Neural progenitor cell (in vitro differentiated cells): Measurements from ENCODE around the gene ACAA1. TPM values are rescaled to one million over a fixed set of nuclear protein-coding genes. Genes with fewer than 3 reads are reported as not detected.
A peak's percentile ranks its signal among the peaks of the same experiment; 100 is the strongest.

Experiments used
- DNase-seq: peaks from one replicate; pipeline ENCODE4 v3.0.0-alpha.2; 2016; ENCODE audit warnings: low spot score
- H2AFZ ChIP-seq: fragments of 200-600 bp; sonication (generic); replicated peaks from 2 replicates; pipeline ENCODE4 v1.6.1; 2016; ENCODE audit warnings: antibody characterized with exemption
- H3F3A ChIP-seq: fragments of 200-600 bp; sonication (generic); 2 replicates; pipeline ENCODE4 v1.6.1; 2016; ENCODE audit warnings: antibody characterized with exemption, low read depth
- H3K27ac ChIP-seq: fragments of 200-600 bp; sonication (generic); 2 replicates; pipeline ENCODE4 v1.5.1; 2016; ENCODE audit warnings: mild to moderate bottlenecking
- H3K27me3 ChIP-seq: fragments of 200-600 bp; sonication (generic); 2 replicates; pipeline ENCODE4 v1.6.1; 2016; ENCODE audit warnings: mild to moderate bottlenecking, moderate library complexity
- H3K36me3 ChIP-seq: fragments of 200-600 bp; sonication (generic); 2 replicates; pipeline ENCODE4 v1.5.1; 2016
- H3K4me1 ChIP-seq: fragments of 200-600 bp; sonication (generic); 2 replicates; pipeline ENCODE4 v1.6.1; 2016; ENCODE audit warnings: mixed run types
- H3K4me2 ChIP-seq: fragments of 200-600 bp; sonication (generic); 2 replicates; pipeline ENCODE4 v1.6.1; 2016
- H3K4me3 ChIP-seq: fragments of 200-600 bp; sonication (generic); 2 replicates; pipeline ENCODE4 v1.5.1; 2016
- H3K79me2 ChIP-seq: fragments of 200-600 bp; sonication (generic); 2 replicates; pipeline ENCODE4 v1.6.1; 2016; ENCODE audit warnings: low read depth
- H3K9ac ChIP-seq: fragments of 200-600 bp; sonication (generic); 2 replicates; pipeline ENCODE4 v1.6.1; 2016
- H3K9me3 ChIP-seq: fragments of 200-600 bp; sonication (generic); 2 replicates; pipeline ENCODE4 v1.5.1; 2016; ENCODE audit warnings: low read depth
- H4K20me1 ChIP-seq: fragments of 200-600 bp; sonication (generic); 2 replicates; pipeline ENCODE4 v1.6.1; 2016; ENCODE audit warnings: low read depth
- H3K27ac Mint-ChIP-seq: 3 replicates; pipeline ENCODE4 v1.8.0; 2021; ENCODE audit warnings: mixed read lengths
- H3K27me3 Mint-ChIP-seq: 2 replicates; pipeline ENCODE4 v1.8.0; 2022; ENCODE audit warnings: low read depth, mild to moderate bottlenecking, inconsistent platforms, moderate library complexity, mixed read lengths; ENCODE audit not compliant: insufficient read depth
- H3K36me3 Mint-ChIP-seq: 3 replicates; pipeline ENCODE4 v1.8.0; 2021; ENCODE audit warnings: mixed read lengths
- H3K4me1 Mint-ChIP-seq: 3 replicates; pipeline ENCODE4 v1.8.0; 2021; ENCODE audit warnings: mixed read lengths
- H3K4me3 Mint-ChIP-seq: 3 replicates; pipeline ENCODE4 v1.8.0; 2021; ENCODE audit warnings: mild to moderate bottlenecking, moderate library complexity, mixed read lengths
- H3K9me3 Mint-ChIP-seq: 3 replicates; pipeline ENCODE4 v1.8.0; 2020; ENCODE audit warnings: mixed read lengths
- EZH2 ChIP-seq: fragments of 200-600 bp; sonication (generic); IDR thresholded peaks from 2 replicates; pipeline ENCODE4 v1.6.1; 2017; ENCODE audit warnings: antibody characterized with exemption, mild to moderate bottlenecking, moderate library complexity
- EZH2phosphoT487 ChIP-seq: fragments of 200-600 bp; sonication (generic); IDR thresholded peaks from 2 replicates; pipeline ENCODE4 v1.6.1; 2017; ENCODE audit warnings: antibody characterized with exemption
- total RNA-seq: library from RNA; depleted of rRNA; stranded (reverse); fragments of >200 nt; gene quantifications from 2 replicates; pipeline ENCODE4 v1.2.3, GENCODE V29; 2015; ENCODE audit warnings: low replicate concordance
- TF ChIP-seq, protein P1 (sequence below): fragments of 200-600 bp; sonication (generic); IDR thresholded peaks from 2 replicates; pipeline ENCODE4 v1.5.1; 2017; ENCODE audit warnings: antibody characterized with exemption, mild to moderate bottlenecking

ACAA1 gene
- total RNA-seq, 1 donor from 2014 or later, result 3.3 TPM

DNA sequence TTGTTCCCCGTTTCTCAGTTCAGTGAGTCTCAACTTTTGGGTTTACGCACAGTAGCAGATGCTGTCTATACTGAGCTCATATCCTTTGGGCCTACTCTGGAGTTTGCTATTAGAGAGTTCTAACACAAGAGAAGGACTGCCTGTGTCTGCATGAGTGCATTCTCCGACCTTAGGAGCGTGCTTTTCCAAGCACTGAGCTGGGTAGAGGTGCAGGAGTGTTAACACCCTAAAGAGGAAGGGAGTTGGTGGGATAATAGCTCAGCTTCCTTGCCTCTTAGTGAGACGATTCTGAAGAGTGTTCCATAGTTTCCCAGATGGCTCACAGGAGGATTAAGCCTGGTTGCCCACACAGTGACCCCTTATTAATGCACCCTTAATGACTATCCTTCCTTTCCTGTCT, 21.5 kb upstream of the ACAA1 start:
- peaks cover 43% of the 10 kb centered on the region for H3F3A ChIP-seq
- no peaks in the 10 kb centered on the region for H3K36me3 Mint-ChIP-seq
- no peak overlapping the region for H3K9ac ChIP-seq
- no peaks in the 10 kb centered on the region for H3K9me3 ChIP-seq
- no peaks in the 10 kb centered on the region for H3K4me1 Mint-ChIP-seq
- no peak overlapping the region for H3K4me2 ChIP-seq
- H3K4me3 ChIP-seq, result no peak overlapping the region
- H4K20me1 ChIP-seq, result no peaks in the 10 kb centered on the region
- H3K4me3 Mint-ChIP-seq, result no peak overlapping the region
- H3K27me3 Mint-ChIP-seq, result peaks cover 3% of the 10 kb centered on the region
- H2AFZ ChIP-seq, result peak overlapping the region; percentile 13
- TF ChIP-seq, protein P1, sequence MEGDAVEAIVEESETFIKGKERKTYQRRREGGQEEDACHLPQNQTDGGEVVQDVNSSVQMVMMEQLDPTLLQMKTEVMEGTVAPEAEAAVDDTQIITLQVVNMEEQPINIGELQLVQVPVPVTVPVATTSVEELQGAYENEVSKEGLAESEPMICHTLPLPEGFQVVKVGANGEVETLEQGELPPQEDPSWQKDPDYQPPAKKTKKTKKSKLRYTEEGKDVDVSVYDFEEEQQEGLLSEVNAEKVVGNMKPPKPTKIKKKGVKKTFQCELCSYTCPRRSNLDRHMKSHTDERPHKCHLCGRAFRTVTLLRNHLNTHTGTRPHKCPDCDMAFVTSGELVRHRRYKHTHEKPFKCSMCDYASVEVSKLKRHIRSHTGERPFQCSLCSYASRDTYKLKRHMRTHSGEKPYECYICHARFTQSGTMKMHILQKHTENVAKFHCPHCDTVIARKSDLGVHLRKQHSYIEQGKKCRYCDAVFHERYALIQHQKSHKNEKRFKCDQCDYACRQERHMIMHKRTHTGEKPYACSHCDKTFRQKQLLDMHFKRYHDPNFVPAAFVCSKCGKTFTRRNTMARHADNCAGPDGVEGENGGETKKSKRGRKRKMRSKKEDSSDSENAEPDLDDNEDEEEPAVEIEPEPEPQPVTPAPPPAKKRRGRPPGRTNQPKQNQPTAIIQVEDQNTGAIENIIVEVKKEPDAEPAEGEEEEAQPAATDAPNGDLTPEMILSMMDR, result no peak
- TF ChIP-seq EZH2, result no peak
- TF ChIP-seq EZH2phosphoT487, result no peak
- no peak for DNase-seq
- H3K4me1 ChIP-seq, result peaks cover 8% of the 10 kb centered on the region
- H3K27ac Mint-ChIP-seq, result no peak overlapping the region
- no peaks in the 10 kb centered on the region for H3K79me2 ChIP-seq
- H3K9me3 Mint-ChIP-seq, result no peaks in the 10 kb centered on the region
- no peaks in the 10 kb centered on the region for H3K27me3 ChIP-seq
- no peak overlapping the region for H3K27ac ChIP-seq
- no peaks in the 10 kb centered on the region for H3K36me3 ChIP-seq

GRCh38 chr3:38157595-38157994, 20.7 kb upstream of the ACAA1 start:
- H4K20me1 ChIP-seq, result no peaks in the 10 kb centered on the region
- no peak overlapping the region for H3K27ac Mint-ChIP-seq
- H3K27me3 Mint-ChIP-seq, result peaks cover 3% of the 10 kb centered on the region
- no peaks in the 10 kb centered on the region for H3K36me3 Mint-ChIP-seq
- no peak for DNase-seq
- no peaks in the 10 kb centered on the region for H3K36me3 ChIP-seq
- H3K9me3 ChIP-seq, result no peaks in the 10 kb centered on the region
- peaks cover 8% of the 10 kb centered on the region for H3K4me1 ChIP-seq
- H2AFZ ChIP-seq, result no peak overlapping the region
- no peaks in the 10 kb centered on the region for H3K9me3 Mint-ChIP-seq
- H3K79me2 ChIP-seq, result no peaks in the 10 kb centered on the region
- no peak overlapping the region for H3K4me3 ChIP-seq
- no peak for TF ChIP-seq EZH2
- TF ChIP-seq EZH2phosphoT487, result no peak
- TF ChIP-seq, protein P1, result no peak
- no peak overlapping the region for H3K9ac ChIP-seq
- no peak overlapping the region for H3K4me2 ChIP-seq
- H3K4me3 Mint-ChIP-seq, result no peak overlapping the region
- H3K4me1 Mint-ChIP-seq, result no peaks in the 10 kb centered on the region
- peaks cover 36% of the 10 kb centered on the region for H3F3A ChIP-seq
- no peak overlapping the region for H3K27ac ChIP-seq
- H3K27me3 ChIP-seq, result no peaks in the 10 kb centered on the region

DNA sequence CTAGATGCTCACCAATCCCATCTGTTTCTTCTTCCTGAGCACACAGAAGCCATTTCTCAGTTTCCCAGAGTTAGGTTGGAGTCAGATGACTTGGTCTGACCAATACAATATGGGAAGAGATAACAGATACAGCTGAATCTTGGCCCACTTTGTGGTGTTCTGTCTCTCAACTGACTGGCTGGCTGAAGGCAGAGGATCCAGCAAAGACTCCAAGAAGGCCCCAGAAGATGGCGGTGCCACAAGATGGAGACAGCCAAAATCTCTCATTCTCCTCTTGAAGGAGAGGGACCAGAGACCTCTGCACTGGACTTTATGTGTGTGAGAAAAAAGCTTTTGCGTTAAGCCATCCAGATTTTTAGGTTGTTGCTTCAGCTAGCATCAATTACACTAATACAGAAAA, 20.2 kb upstream of the ACAA1 start:
- H3K27ac ChIP-seq, result no peak overlapping the region
- H3F3A ChIP-seq, result peaks cover 31% of the 10 kb centered on the region
- no peak overlapping the region for H2AFZ ChIP-seq
- no peak overlapping the region for H3K4me2 ChIP-seq
- H3K9me3 ChIP-seq, result no peaks in the 10 kb centered on the region
- DNase-seq, result no peak
- TF ChIP-seq, protein P1, result no peak
- no peak for TF ChIP-seq EZH2phosphoT487
- no peak for TF ChIP-seq EZH2
- no peaks in the 10 kb centered on the region for H4K20me1 ChIP-seq
- peaks cover 3% of the 10 kb centered on the region for H3K27me3 Mint-ChIP-seq
- H3K27me3 ChIP-seq, result no peaks in the 10 kb centered on the region
- H3K79me2 ChIP-seq, result no peaks in the 10 kb centered on the region
- H3K4me1 Mint-ChIP-seq, result no peaks in the 10 kb centered on the region
- H3K36me3 ChIP-seq, result no peaks in the 10 kb centered on the region
- no peak overlapping the region for H3K4me3 ChIP-seq
- H3K27ac Mint-ChIP-seq, result no peak overlapping the region
- H3K36me3 Mint-ChIP-seq, result no peaks in the 10 kb centered on the region
- peaks cover 8% of the 10 kb centered on the region for H3K4me1 ChIP-seq
- no peak overlapping the region for H3K4me3 Mint-ChIP-seq
- H3K9me3 Mint-ChIP-seq, result no peaks in the 10 kb centered on the region
- no peak overlapping the region for H3K9ac ChIP-seq

GRCh38 chr3:38155825-38156224, 18.9 kb upstream of the ACAA1 start:
- H3K27ac ChIP-seq, result no peak overlapping the region

More at GRCh38 chr3:38155825-38156224, 18.9 kb upstream of the ACAA1 start:
- Histone ChIP-seq H4K20me1 (no peaks in the 10 kb centered on the region), H2AFZ (no peak overlapping the region), H3K9ac (no peak overlapping the region), H3K36me3 (no peaks in the 10 kb centered on the region), H3K79me2 (no peaks in the 10 kb centered on the region), H3K27me3 (no peaks in the 10 kb centered on the region), H3K4me3 (no peak overlapping the region), H3K4me1 (peaks cover 8% of the 10 kb centered on the region), H3K4me2 (no peak overlapping the region), H3K9me3 (no peaks in the 10 kb centered on the region), H3F3A (peaks cover 20% of the 10 kb centered on the region)
- Mint-ChIP-seq H3K4me1 (no peaks in the 10 kb centered on the region), H3K4me3 (no peak overlapping the region), H3K27me3 (peaks cover 6% of the 10 kb centered on the region), H3K9me3 (no peaks in the 10 kb centered on the region), H3K36me3 (no peaks in the 10 kb centered on the region), H3K27ac (no peak overlapping the region)
- TF ChIP-seq EZH2 (no peak), EZH2phosphoT487 (no peak)
- TF ChIP-seq, protein P1, result no peak
- DNase-seq, result no peak
